Measurements from ENCODE around the gene HRH4.

GRCh38 chr18:24518596-24518995 is 58.2 kb downstream of the HRH4 start:
- no peak for TF ChIP-seq POLR2A (IDR thresholded peaks at IDR 0.05; ENCODE audit: low read depth, low read length)
- no peak for TF ChIP-seq POLR2AphosphoS5 (IDR thresholded peaks at IDR 0.05; ENCODE audit: low read depth, low read length)
